Measurements from ENCODE around the gene SCN9A. TPM values are rescaled to one million over a fixed set of nuclear protein-coding genes. Genes with fewer than 3 reads are reported as not detected.

SCN9A gene
- total RNA-seq, 1 donor from 2014 or later = 0.13 TPM

DNA sequence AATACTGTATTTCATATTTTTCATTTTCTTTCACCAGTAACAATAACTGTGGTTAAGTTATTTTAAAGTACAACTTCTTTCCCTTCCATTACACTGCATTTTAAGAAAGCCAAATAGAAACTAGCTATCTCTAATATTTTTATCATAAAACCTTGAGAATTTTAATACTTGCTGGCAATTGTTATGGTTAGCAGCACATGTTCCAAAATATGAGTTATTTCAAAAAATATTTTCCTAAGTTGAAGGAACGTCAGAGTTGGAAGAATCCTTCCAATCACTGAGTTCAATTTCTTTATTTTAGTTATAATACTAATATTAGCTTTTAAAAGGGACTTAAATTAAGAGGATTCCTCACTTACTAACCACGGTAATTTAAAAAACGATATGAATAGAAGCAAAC is 68.4 kb downstream of the SCN9A start:
- intact Hi-C loops (cut with micrococcal nuclease) = no loop called here
- H3K4me3 Mint-ChIP-seq = no peak overlapping the region

DNA sequence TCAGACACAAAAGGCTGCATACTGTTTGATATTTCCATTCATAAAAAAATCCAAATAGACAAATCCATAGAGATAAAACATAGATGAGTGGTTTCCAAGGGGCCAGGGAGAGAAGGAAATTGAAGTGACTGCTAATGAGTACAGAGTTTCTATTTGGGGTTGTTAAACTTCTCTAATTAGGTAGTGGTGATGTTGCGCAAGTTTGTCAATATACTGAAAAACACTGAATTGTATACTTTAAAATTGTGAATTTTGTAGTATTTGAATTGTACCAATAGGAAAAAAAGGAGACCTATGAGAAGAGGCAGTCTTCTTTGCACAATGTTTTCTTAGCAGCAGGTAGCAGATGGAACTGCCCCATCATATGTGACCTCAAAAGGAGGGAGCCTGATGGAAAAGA is 71.1 kb downstream of the SCN9A start:
- Mint-ChIP-seq H3K27me3 (ENCODE audit: insufficient read depth) (no peaks in the 10 kb centered on the region), H3K4me1 (ENCODE audit: low read depth) (no peaks in the 10 kb centered on the region), H3K9me3 (no peaks in the 10 kb centered on the region), H3K36me3 (ENCODE audit: low read depth) (no peaks in the 10 kb centered on the region), H3K27ac (no peak overlapping the region), H3K4me3 (no peak overlapping the region)
- DNase-seq (ENCODE audit: low spot score) = no peak
- intact Hi-C loops (cut with micrococcal nuclease) = no loop called here

More for the DNA sequence above, 68.4 kb downstream of the SCN9A start:
- Mint-ChIP-seq H3K4me1 (ENCODE audit: low read depth) (no peaks in the 10 kb centered on the region), H3K9me3 (no peaks in the 10 kb centered on the region), H3K36me3 (ENCODE audit: low read depth) (no peaks in the 10 kb centered on the region), H3K27ac (no peak overlapping the region), H3K27me3 (ENCODE audit: insufficient read depth) (no peaks in the 10 kb centered on the region)
- DNase-seq (ENCODE audit: low spot score) = no peak

DNA sequence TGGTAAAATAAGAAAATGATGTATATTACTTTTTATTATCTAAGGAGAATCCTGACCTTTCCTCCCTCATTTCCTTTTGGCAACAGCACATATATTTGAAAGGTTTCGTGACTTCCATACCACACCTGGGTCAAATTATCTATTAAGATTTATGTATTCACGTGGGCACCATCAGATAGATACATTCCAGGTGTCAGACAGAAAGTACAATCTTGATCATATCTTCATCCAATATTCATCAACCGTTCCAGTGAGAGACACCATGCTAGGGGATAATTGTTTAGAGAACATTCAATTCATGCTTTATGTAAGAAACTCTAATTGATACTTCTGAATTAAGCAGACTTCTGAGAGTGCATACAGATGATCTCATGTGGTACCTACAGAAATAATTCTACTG is 73.7 kb downstream of the SCN9A start:
- Mint-ChIP-seq H3K4me1 (ENCODE audit: low read depth) (no peaks in the 10 kb centered on the region), H3K9me3 (no peaks in the 10 kb centered on the region), H3K27me3 (ENCODE audit: insufficient read depth) (no peaks in the 10 kb centered on the region), H3K4me3 (no peak overlapping the region), H3K36me3 (ENCODE audit: low read depth) (no peaks in the 10 kb centered on the region), H3K27ac (no peak overlapping the region)
- DNase-seq (ENCODE audit: low spot score) = no peak
- intact Hi-C loops (cut with micrococcal nuclease) = no loop called here

DNA sequence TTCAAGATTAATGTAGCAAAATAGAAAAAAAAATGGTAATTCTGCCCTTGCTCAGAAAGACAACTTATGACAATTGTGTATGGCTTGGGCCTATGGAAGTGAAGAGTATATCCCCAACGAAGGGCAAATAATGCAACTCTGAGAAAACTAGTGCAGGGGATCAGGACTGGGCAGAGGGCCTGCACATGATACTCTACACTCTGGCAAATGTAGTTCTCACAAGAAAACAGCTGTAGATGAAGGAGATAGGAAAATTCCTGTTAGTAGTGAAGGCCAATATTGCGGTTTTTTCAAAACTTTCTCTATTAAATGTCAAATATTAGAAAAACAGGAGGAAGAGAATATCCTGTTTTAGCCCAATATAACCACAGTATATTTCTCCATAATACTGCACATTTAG is 77.8 kb downstream of the SCN9A start:
- no peak overlapping the region for H3K27ac Mint-ChIP-seq
- no peaks in the 10 kb centered on the region for H3K4me1 Mint-ChIP-seq (ENCODE audit: low read depth)
- H3K36me3 Mint-ChIP-seq (ENCODE audit: low read depth) = no peaks in the 10 kb centered on the region
- intact Hi-C loops (cut with micrococcal nuclease) = no loop called here
- no peak overlapping the region for H3K4me3 Mint-ChIP-seq
- no peak for DNase-seq (ENCODE audit: low spot score)
- H3K27me3 Mint-ChIP-seq (ENCODE audit: insufficient read depth) = no peaks in the 10 kb centered on the region
- H3K9me3 Mint-ChIP-seq = no peaks in the 10 kb centered on the region

DNA sequence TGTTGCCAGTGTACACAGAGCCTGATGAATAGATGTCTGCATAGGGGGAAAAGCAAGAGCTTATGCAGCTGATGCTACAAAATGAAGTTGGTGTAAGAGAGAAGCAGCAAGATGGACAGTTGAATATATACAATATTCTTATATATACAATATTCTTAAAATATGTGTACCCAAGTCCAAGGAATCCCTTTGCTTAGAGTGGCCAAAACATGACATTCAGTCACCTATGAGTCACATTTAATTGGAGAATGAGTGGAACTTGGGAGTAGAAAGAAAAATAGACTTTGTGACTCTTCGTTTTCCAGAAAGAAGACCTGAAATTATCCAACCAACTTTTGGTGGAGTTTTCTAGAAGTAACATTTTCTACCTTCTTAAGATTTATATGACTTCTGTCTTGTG is 81.8 kb downstream of the SCN9A start:
- Mint-ChIP-seq H3K27ac (no peak overlapping the region), H3K27me3 (ENCODE audit: insufficient read depth) (no peaks in the 10 kb centered on the region), H3K36me3 (ENCODE audit: low read depth) (no peaks in the 10 kb centered on the region), H3K9me3 (no peaks in the 10 kb centered on the region), H3K4me3 (no peak overlapping the region), H3K4me1 (ENCODE audit: low read depth) (no peaks in the 10 kb centered on the region)
- DNase-seq (ENCODE audit: low spot score) = no peak
- intact Hi-C loops (cut with micrococcal nuclease) = no loop called here

DNA sequence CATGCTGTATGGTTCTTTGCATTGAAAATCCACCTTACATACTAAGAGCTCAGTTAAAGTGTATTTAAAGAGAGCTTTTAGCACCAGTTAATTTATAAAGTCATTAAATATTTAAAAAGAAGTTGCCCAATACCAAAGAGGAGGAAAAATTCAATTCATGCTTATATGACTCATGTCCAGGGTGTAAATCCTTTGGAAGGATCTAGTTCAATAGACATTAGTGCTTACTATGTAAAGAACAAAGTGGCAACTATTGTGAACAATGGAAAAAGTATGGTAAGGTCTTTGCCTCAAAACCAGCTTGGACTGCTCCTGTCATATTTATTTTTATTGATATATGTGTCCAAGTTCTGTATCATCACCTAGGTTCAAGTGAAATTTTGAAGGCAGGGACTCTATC is 90.5 kb downstream of the SCN9A start:
- Mint-ChIP-seq H3K9me3 (no peaks in the 10 kb centered on the region), H3K4me3 (no peak overlapping the region), H3K27ac (no peak overlapping the region), H3K27me3 (ENCODE audit: insufficient read depth) (no peaks in the 10 kb centered on the region), H3K4me1 (ENCODE audit: low read depth) (no peaks in the 10 kb centered on the region), H3K36me3 (ENCODE audit: low read depth) (no peaks in the 10 kb centered on the region)
- intact Hi-C loops (cut with micrococcal nuclease) = no loop called here
- DNase-seq (ENCODE audit: low spot score) = no peak

DNA sequence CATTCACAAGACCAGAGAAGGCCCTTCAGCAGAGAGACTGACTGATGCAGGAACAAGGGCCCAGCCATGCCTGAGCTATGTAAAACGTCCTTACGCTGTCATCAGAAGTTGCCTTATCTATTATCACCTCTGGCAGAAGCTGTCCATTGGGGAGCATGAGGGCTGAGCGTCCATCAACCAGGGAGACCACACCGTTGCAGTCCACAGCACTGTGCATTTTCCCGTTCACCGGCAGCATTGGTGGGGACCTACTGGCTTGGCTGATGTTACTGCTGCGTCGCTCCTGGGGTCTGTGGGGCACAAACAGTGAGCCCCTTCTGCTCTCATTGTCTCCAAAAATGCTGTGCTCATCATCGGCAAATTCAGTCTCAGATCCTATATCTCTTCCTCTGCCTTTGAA is 91.4 kb downstream of the SCN9A start:
- no peaks in the 10 kb centered on the region for H3K9me3 Mint-ChIP-seq
- intact Hi-C loops (cut with micrococcal nuclease) = no loop called here
- no peak overlapping the region for H3K4me3 Mint-ChIP-seq
- no peak overlapping the region for H3K27ac Mint-ChIP-seq
- DNase-seq (ENCODE audit: low spot score) = no peak
- H3K27me3 Mint-ChIP-seq (ENCODE audit: insufficient read depth) = no peaks in the 10 kb centered on the region
- no peaks in the 10 kb centered on the region for H3K4me1 Mint-ChIP-seq (ENCODE audit: low read depth)
- no peaks in the 10 kb centered on the region for H3K36me3 Mint-ChIP-seq (ENCODE audit: low read depth)

DNA sequence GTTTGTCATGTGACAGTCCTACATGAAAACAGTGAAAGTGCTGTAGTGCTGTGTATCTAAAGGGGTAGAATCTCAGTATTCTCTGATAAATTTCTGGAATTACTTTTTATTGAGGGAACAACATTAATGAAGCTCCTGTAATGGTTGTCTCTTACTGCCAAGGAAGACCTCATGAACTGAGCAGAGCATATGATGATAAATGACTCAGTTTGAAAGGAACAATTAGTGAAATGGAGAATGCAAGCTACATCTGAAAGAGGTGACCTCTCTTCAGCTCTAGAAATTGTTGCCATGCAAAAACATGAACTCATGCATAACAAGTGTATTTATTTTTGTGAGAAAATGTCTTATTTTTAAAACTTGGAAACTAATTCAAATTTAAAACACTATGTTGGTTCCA is 93.6 kb downstream of the SCN9A start:
- intact Hi-C loops (cut with micrococcal nuclease) = no loop called here
- Mint-ChIP-seq H3K9me3 (no peaks in the 10 kb centered on the region), H3K27me3 (ENCODE audit: insufficient read depth) (no peaks in the 10 kb centered on the region), H3K4me3 (no peak overlapping the region), H3K4me1 (ENCODE audit: low read depth) (no peaks in the 10 kb centered on the region), H3K27ac (no peak overlapping the region), H3K36me3 (ENCODE audit: low read depth) (no peaks in the 10 kb centered on the region)
- no peak for DNase-seq (ENCODE audit: low spot score)

DNA sequence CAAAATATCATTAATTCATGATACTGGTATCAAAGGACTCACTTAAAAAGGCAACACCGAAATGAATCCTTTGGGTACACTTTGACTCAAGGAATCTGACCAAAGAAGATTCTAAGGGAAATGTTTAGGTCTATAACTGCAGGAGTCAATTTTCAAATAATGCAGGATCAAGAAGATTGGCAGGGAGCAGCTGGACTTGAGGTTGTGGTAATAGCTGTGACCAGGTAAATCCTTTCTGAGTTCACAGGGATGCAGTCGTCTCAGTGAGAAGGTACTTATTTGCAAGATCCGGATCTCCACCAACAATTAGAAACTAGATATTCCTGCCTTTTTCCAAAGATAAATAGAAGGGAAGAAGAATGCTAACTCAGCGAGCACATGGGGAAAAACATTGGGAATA is 96.9 kb downstream of the SCN9A start:
- no peaks in the 10 kb centered on the region for H3K9me3 Mint-ChIP-seq
- no peaks in the 10 kb centered on the region for H3K36me3 Mint-ChIP-seq (ENCODE audit: low read depth)
- H3K4me1 Mint-ChIP-seq (ENCODE audit: low read depth) = no peaks in the 10 kb centered on the region
- intact Hi-C loops (cut with micrococcal nuclease) = no loop called here
- no peak for DNase-seq (ENCODE audit: low spot score)
- no peaks in the 10 kb centered on the region for H3K27me3 Mint-ChIP-seq (ENCODE audit: insufficient read depth)
- H3K4me3 Mint-ChIP-seq = no peak overlapping the region
- no peak overlapping the region for H3K27ac Mint-ChIP-seq

DNA sequence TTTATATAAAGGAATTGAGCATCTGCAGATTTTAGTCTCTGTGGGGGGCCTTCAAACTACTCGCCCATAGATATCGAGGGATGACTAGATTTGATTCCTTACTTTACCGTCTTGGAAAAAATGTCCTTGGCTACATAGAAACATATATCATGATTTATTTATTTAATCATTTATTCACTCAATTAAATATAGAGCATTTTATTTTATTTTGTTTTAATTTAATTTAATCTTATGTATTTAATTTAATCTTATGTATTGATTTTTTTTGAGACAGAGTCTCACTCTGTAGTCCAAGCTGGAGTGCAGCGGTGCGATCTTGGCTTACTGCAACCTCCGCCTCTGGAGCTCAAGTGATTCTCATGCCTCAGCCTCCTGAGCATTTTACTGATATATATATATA is 105.4 kb downstream of the SCN9A start:
- Mint-ChIP-seq H3K9me3 (no peaks in the 10 kb centered on the region), H3K4me3 (no peak overlapping the region), H3K27ac (no peak overlapping the region), H3K36me3 (ENCODE audit: low read depth) (no peaks in the 10 kb centered on the region), H3K4me1 (ENCODE audit: low read depth) (no peaks in the 10 kb centered on the region), H3K27me3 (ENCODE audit: insufficient read depth) (no peaks in the 10 kb centered on the region)
- intact Hi-C loops (cut with micrococcal nuclease) = no loop called here
- no peak for DNase-seq (ENCODE audit: low spot score)

DNA sequence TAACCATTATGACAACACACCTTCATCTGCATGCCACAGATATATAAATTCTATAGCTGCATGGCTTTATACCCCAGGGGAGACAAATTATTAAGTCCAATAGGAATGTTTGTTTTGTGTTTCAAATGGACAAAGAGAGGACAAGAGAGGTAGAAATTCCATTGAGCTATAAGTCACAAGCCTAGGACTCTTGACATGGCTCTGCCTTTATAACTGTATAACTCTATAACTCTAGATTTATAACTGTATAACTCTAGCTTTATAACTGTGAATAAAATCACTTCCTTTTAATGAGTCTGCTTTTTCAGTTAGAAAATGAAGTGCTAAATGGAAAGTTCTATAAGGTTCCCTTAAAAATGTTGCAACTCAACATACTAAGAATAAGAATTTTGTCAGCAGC is 106.4 kb downstream of the SCN9A start:
- DNase-seq (ENCODE audit: low spot score) = no peak
- no peak overlapping the region for H3K27ac Mint-ChIP-seq
- H3K9me3 Mint-ChIP-seq = no peaks in the 10 kb centered on the region
- no peaks in the 10 kb centered on the region for H3K27me3 Mint-ChIP-seq (ENCODE audit: insufficient read depth)
- H3K4me3 Mint-ChIP-seq = no peak overlapping the region
- no peaks in the 10 kb centered on the region for H3K36me3 Mint-ChIP-seq (ENCODE audit: low read depth)
- intact Hi-C loops (cut with micrococcal nuclease) = no loop called here
- H3K4me1 Mint-ChIP-seq (ENCODE audit: low read depth) = no peaks in the 10 kb centered on the region

DNA sequence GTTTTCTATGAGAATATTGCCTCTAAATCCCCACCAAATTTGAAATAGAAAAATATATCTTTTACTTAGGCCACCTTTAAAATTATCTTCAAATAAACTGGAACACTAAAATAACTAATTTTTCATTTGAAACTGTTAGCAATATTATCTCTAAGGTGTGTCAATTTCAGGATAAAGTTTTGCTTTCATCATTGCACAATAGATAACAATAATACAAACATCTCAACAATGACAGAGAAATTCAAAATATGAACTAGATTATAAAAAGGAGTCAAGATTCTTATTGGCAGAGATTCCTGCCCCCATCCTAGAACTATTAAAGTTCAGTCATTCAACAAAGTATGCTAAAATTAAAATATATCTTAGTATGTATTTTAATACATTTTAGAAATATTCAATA is 117.9 kb downstream of the SCN9A start:
- no peaks in the 10 kb centered on the region for H3K4me1 Mint-ChIP-seq (ENCODE audit: low read depth)
- no peaks in the 10 kb centered on the region for H3K36me3 Mint-ChIP-seq (ENCODE audit: low read depth)
- H3K9me3 Mint-ChIP-seq = no peaks in the 10 kb centered on the region
- no peak overlapping the region for H3K27ac Mint-ChIP-seq
- no peak for DNase-seq (ENCODE audit: low spot score)
- no peak overlapping the region for H3K4me3 Mint-ChIP-seq
- intact Hi-C loops (cut with micrococcal nuclease) = no loop called here
- no peaks in the 10 kb centered on the region for H3K27me3 Mint-ChIP-seq (ENCODE audit: insufficient read depth)

DNA sequence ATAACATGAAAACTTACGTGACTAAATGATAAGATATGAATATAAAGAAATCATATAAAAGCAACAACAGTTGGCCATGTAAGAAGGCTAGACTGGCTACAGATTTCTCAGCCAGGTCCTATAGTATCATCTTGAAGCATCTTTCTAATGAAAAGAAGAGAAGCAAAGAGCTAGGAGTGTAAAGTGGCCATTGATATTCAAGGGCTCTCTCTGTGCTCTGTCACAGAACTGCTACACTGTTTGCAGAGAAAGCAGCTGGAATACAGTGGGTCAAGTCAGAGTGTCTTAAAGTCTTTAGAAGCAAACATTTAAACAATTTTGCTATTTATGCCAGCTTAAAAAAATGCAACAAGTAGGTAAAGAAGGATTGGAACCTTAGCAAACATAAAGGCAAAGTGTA is 118.8 kb downstream of the SCN9A start:
- intact Hi-C loops (cut with micrococcal nuclease) = no loop called here

DNA sequence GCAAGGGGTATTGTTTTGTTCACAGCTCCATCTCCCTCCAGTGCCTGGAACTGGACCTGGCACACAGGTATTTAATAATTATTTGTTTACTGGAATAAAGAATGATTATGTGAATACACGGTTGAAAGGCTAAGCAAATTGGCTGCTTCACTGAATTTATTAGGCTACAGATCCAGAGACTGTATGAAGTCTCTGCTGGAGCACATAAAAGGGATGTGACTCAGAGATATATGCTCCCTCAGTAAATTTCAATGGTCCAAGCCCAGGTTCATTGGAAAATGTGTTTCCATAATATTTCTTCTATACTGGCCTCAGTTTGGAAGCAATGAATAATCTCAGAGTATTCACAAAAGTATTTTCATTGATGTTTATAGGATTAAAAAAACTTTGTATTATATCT is 126.4 kb downstream of the SCN9A start:
- intact Hi-C loops (cut with micrococcal nuclease) = no loop called here
- Mint-ChIP-seq H3K9me3 (no peaks in the 10 kb centered on the region), H3K27me3 (ENCODE audit: insufficient read depth) (no peaks in the 10 kb centered on the region), H3K36me3 (ENCODE audit: low read depth) (no peaks in the 10 kb centered on the region), H3K4me3 (no peak overlapping the region), H3K27ac (no peak overlapping the region), H3K4me1 (ENCODE audit: low read depth) (no peaks in the 10 kb centered on the region)
- no peak for DNase-seq (ENCODE audit: low spot score)

More for the DNA sequence above, 118.8 kb downstream of the SCN9A start:
- Mint-ChIP-seq H3K27ac (no peak overlapping the region), H3K36me3 (ENCODE audit: low read depth) (no peaks in the 10 kb centered on the region), H3K27me3 (ENCODE audit: insufficient read depth) (no peaks in the 10 kb centered on the region), H3K4me3 (no peak overlapping the region), H3K4me1 (ENCODE audit: low read depth) (no peaks in the 10 kb centered on the region), H3K9me3 (no peaks in the 10 kb centered on the region)
- no peak for DNase-seq (ENCODE audit: low spot score)

Data from activated T-helper 1 cell treated with anti-CD3 and anti-CD28 coated beads, Interleukin-12 subunit alpha, Interleukin-12 subunit beta, Interleukin-2, Interleukin-4 antibody, amounts not matched to agents 30 ng/mL and 10 ng/mL and 1 ng/mL, durations not matched to agents 14 hours and 24 hours and 36 hours (primary cell).